SIG-M5 treated with dmso at 0.1 percent for 504 hours (cell line): ENCODE results near the gene ARHGEF2.

Experiments
- DNase-seq: peaks from one replicate; lab custom pipeline; 2025; ENCODE audit not compliant: unreplicated experiment; lab: John Stamatoyannopoulos, UW

The ARHGEF2 gene

GRCh38 chr1:155971910-155972809, 6.2 kb downstream of the ARHGEF2 start:
- DNase-seq = no peak

GRCh38 chr1:155970531-155971167, 7.7 kb downstream of the ARHGEF2 start:
- DNase-seq = peak; percentile 97

- DNase-seq = no peak
These were observed 9.0 kb downstream of the ARHGEF2 start for GRCh38 chr1:155969377-155969791.

- no peak for DNase-seq
These were observed 9.7 kb downstream of the ARHGEF2 start for GRCh38 chr1:155968670-155969069.

GRCh38 chr1:155968051-155968400, 10.3 kb downstream of the ARHGEF2 start:
- no peak for DNase-seq

GRCh38 chr1:155967341-155968050, 10.9 kb downstream of the ARHGEF2 start:
- peak; percentile 35 for DNase-seq

GRCh38 chr1:155966750-155967149, 11.6 kb downstream of the ARHGEF2 start:
- no peak for DNase-seq

GRCh38 chr1:155966135-155966534, 12.2 kb downstream of the ARHGEF2 start:
- DNase-seq = no peak

GRCh38 chr1:155964193-155964592, 14.2 kb downstream of the ARHGEF2 start:
- no peak for DNase-seq

- no peak for DNase-seq
These were observed 15.6 kb downstream of the ARHGEF2 start for GRCh38 chr1:155962599-155963211.

- DNase-seq = no peak
These were observed 16.4 kb downstream of the ARHGEF2 start for GRCh38 chr1:155961937-155962336.

- no peak for DNase-seq
These were observed 18.1 kb downstream of the ARHGEF2 start for GRCh38 chr1:155960081-155960745.

- no peak for DNase-seq
These were observed 20.9 kb downstream of the ARHGEF2 start for GRCh38 chr1:155957411-155957915.

- DNase-seq = no peak
These were observed 23.7 kb downstream of the ARHGEF2 start for GRCh38 chr1:155954645-155955044.

- DNase-seq = no peak
These were observed 25.8 kb downstream of the ARHGEF2 start for GRCh38 chr1:155952505-155952890.

- DNase-seq = no peak
These were observed 26.4 kb downstream of the ARHGEF2 start for GRCh38 chr1:155951753-155952504.

- DNase-seq = no peak
These were observed 27.5 kb downstream of the ARHGEF2 start for GRCh38 chr1:155950829-155951228.

GRCh38 chr1:155947741-155948140, 30.6 kb downstream of the ARHGEF2 start:
- no peak for DNase-seq

GRCh38 chr1:155947292-155947691, 31.1 kb downstream of the ARHGEF2 start:
- no peak for DNase-seq
